GDM1 (cell line): ENCODE measurements around the gene GFPT1.
A peak's percentile ranks its signal among the peaks of the same experiment; 100 is the strongest.
"Not testable (repeated sequence)": the region's sequence is repeated elsewhere in the genome, so short reads cannot be mapped to it uniquely, and the experiment has no call there.

Source experiments
- DNase-seq: peaks from one replicate; lab custom pipeline; 2025; lab: John Stamatoyannopoulos, UW

Gene GFPT1

GRCh38 chr2:69383176-69383812 is 3.7 kb downstream of the GFPT1 start:
- no peak for DNase-seq

DNA sequence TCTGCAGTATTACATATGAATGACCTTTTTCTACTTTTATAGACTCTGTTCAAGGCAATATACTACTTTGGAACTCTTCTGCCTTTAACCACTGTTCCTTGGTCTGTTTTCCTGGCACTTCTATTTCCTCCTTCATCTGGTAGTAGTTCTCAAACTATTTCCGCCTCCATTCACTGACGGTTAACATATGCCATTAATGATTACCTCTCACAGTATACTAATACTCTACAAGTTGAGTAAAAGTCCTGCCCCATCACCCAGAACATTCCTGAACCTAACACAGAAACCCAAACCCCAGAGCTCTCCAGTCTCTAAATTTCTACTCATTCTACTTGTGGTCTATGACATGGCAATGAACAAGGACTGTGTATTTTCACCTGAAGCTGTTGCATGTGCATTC is 4.5 kb downstream of the GFPT1 start:
- DNase-seq, result no peak

DNA sequence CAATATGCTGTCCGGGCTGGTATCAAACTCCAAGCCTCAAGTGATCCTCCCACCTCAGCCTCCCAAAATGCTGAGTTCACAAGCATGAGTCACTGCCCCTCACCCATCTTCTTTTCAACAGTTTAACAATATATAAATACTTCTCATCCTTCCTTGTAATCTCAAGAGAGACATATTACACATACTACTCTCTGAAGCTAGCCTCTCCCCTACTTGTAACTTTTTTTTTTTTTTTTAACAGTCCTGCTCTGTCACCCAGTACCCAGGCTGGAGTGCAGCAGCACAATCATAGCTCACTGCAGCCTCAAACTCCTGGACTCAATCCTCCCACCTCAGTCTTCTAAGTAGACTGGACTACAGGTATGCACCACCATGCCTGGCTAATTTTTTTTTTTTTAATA is 5.7 kb downstream of the GFPT1 start:
- no peak for DNase-seq

- no peak for DNase-seq
Observed at GRCh38 chr2:69380072-69380917, 6.7 kb downstream of the GFPT1 start.

DNA sequence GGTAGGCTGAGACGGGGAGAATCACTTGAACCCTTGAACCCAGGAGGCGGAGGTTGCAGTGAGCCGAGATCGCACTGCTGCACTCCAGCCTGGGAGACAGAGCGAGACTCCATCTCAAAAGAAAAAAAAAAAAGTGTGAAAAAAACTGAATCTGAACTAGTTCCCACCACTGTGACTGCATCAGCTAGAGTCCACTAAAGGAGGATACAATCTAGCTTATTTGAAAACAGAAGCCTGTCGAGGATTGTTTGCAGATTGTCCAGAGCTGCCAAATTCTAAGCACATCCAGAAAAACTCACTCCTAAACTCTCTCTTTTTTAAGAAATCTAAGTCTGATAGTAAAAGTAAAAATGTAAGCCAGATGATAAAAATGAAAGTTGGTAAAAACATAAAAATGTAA is 10.6 kb downstream of the GFPT1 start:
- DNase-seq, result no peak

GRCh38 chr2:69375494-69376353 is 11.3 kb downstream of the GFPT1 start:
- DNase-seq, result peak; percentile 8

- DNase-seq, result no peak
Observed at GRCh38 chr2:69372767-69373166, 14.3 kb downstream of the GFPT1 start.

DNA sequence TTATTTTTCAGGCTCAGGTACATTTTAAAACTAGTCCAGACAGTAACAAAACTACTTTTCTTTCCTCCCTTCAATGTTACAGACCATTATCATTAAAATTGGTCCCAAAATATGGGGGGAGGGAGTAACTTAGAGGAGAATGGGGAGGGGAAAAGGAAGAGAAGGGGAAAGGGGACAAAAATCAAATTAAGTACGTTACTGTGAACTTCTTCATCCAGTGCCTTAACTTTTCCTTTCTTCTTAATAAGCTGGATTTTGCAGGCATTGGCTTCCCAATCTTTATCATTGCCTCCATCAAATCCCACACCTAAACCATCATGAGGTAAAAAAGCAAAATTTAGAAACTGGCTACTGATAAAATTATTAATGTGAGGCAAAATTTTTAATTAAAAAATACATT is 17.2 kb downstream of the GFPT1 start:
- DNase-seq, result no peak

DNA sequence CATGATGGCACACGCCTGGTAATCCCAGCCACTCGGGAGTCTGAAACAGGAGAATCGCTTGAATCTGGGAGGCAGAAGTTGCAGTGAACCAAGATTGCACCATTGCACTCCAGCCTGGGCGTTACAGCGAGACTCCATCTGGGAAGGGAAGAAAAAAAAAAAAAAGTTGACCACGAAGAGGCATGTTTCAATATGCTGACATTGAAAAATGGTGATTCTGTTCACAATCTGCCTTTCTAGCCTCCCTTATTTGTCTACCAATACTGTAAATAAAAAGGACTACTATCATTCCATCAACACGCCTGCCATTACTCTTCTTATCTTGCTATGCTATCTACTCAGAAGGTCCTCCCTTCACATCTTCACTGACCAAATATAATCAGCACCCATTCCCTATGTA is 18.4 kb downstream of the GFPT1 start:
- no peak for DNase-seq

DNA sequence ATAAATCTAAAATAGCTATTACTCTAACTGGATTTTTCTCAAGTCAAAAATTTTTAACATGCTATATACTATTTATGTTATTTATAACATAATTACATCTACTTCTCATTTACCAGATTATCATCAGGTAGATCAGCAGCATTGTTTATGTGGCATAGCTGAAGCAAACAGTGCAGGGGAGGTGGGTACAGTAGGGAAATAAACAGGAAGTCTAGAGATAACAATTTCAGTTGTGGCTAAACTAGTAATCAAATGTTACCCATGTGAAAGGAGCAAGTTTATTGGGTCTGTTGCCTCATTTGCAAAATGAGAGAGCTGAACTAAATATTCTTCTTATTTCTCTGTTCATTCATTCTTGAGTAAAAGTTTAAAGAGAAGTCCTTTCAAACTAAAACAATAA is 27.7 kb downstream of the GFPT1 start:
- no peak for DNase-seq

DNA sequence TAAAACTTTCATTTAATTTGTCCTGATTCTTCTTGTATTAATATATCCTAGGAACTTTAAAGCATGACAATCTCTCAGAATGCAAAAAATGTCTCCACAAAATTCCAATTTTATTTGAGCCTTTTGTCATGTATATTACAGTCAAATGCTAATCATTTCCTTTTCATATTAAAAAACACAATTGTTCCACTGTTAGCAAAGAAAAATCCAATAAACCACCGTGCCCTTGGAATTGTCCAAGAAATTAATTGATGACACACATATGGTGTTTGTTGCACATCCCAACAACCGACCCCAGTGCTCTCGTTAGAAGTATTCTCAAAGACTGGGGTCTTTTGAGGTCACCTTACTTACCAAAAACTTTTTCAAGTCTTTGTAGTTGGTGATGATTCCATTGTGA is 28.1 kb downstream of the GFPT1 start:
- DNase-seq, result no peak

DNA sequence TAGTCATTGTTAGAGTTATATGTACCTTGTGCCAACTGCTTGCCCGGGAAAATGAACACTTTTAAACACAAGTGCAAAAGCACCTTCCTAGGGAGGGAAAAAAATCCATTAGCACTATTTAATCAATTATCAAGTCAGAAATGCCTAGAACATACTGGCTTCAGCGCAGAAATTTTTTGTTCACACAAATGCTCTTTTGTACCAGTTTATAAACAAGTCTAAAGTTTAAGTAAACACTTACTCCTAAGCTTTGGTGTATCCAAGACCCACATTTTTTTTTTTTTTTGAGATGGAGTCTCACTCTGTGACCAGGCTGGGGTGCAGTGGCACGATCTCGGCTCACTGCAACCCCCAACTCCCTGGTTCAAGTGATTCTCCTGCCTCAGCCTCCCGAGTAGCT is 30.6 kb downstream of the GFPT1 start:
- DNase-seq, result no peak

GRCh38 chr2:69354976-69355375 is 32.1 kb downstream of the GFPT1 start:
- not testable (repeated sequence) for DNase-seq

DNA sequence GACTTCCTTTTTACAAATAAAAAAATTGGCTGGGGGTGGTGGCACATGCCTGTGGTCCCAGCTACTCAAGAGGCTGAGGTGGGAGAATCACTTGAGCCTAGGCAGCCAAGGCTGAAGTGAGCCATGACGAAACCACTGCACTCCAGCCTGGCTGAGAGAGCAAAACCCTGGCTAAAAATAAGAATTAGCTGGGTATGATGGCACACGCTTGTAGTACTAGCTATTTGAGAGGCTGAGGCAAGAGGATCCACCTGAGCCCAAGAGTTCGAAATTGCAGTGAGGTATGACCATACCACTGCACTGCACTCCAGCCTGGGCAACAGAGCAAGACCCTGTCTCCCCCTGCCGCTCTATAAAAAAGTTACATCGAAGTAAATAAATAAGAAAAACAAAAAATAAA is 33.7 kb downstream of the GFPT1 start:
- DNase-seq, result no peak

DNA sequence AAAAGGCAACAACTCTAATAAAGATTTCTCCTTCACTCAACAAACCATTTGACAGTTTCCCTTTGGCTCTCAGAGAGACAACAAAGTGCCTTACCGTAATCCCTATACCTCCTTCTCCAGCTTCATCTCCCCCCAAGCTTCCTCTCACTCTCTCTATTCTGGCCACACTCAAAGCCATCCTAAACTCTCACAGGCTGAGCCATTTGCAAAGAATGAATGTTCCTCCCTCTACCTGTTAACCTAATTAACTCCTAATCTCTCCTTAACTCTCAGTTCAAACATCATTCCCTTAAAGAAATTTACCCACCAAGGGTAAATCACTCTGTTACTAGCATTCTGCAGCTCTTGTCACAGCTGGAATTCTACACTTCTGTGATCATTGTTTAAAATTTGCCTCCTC is 38.2 kb downstream of the GFPT1 start:
- no peak for DNase-seq

DNA sequence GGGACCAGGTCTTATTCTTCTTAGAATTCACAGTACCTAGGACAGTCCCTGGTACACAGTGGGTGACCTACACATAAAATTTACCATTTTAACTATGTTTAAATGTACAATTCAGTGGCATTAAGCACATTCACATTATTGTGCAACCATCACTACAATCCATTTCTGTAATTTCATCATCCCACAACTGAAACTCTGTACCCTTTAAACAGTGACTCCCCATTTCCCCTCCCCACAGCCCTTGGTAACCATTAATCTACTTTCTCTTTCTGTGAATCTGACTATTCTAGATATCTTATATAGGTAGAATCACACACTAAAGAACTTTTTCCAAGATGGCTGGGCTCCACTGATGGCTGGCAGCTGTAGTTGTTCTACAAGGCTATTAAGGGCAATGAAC is 41.6 kb downstream of the GFPT1 start:
- DNase-seq, result no peak

GRCh38 chr2:69344305-69344704 is 42.7 kb downstream of the GFPT1 start:
- DNase-seq, result no peak

GRCh38 chr2:69340101-69340775 is 46.8 kb downstream of the GFPT1 start:
- DNase-seq, result no peak

DNA sequence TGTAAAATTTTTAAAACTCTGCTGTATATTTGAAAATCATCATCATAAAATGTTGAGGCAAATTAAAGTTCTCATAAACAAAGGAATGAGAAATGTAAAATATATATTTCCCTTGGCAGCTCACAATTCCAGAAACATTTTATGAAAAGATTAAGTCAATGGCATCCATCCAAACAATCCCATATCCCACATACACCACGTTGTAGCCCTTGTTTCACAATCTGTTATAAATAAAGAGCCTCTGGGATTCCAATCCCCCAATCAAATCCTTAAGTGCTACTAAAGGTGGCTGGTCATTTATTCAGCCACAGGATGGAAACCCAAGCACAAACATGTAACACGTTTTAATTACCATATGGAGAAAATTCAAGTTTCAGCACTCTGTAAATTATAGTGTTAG is 51.7 kb downstream of the GFPT1 start:
- DNase-seq, result no peak

DNA sequence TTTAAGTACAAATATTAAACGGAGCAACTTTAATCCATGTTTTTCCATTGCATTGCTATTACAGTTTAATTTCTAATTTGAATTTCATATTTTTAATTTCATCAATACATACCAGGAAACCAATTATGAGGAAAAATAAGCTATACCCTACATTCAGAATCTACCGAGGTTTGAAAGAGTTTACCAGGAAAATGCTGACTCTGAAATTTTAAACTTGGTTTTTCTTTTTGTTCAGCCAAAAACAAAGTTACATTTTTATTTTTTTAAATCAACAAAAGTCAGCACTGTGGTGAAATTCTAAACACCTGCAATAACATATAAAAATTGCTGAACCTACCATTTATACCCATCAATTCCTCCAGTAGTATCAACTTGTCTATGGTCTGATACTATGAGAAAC is 53.7 kb downstream of the GFPT1 start:
- DNase-seq, result no peak

DNA sequence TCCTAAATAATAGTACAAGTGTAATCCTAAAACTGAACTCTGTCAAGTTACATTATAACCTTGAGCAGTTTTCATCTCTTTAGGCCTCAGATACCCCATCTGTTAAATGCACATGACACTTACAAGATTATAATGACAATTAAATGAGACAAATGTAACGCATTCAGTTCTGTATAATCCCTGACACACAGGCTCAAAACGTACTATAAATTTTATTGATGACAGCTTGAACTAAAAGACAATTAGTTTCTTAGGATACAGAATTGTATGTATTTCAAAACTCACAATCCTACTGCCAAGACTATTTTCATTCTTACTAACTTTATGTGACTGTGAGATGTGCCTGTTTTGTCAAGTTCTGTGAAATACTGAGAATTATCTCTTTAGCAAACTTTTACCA is 56.2 kb downstream of the GFPT1 start:
- DNase-seq, result no peak

- no peak for DNase-seq
Observed at GRCh38 chr2:69322631-69323030, 64.4 kb downstream of the GFPT1 start.
